ENCODE measurements around the gene SDR42E2. TPM values are rescaled to one million over a fixed set of nuclear protein-coding genes. Genes with fewer than 3 reads are reported as not detected.
"Not testable (repeated sequence)": the region's sequence is repeated elsewhere in the genome, so short reads cannot be mapped to it uniquely, and the experiment has no call there.

Gene SDR42E2
- total RNA-seq, 4 donors from 2014 or later: not detected

GRCh38 chr16:22195445-22195694 lies 33.1 kb downstream of the SDR42E2 start:
- peak overlapping the region in 1 of 2 donors; percentile 57 for H3K4me3 ChIP-seq
- TF ChIP-seq EP300 (IDR thresholded peaks at IDR 0.05): no peak
- TF ChIP-seq, protein P1, sequence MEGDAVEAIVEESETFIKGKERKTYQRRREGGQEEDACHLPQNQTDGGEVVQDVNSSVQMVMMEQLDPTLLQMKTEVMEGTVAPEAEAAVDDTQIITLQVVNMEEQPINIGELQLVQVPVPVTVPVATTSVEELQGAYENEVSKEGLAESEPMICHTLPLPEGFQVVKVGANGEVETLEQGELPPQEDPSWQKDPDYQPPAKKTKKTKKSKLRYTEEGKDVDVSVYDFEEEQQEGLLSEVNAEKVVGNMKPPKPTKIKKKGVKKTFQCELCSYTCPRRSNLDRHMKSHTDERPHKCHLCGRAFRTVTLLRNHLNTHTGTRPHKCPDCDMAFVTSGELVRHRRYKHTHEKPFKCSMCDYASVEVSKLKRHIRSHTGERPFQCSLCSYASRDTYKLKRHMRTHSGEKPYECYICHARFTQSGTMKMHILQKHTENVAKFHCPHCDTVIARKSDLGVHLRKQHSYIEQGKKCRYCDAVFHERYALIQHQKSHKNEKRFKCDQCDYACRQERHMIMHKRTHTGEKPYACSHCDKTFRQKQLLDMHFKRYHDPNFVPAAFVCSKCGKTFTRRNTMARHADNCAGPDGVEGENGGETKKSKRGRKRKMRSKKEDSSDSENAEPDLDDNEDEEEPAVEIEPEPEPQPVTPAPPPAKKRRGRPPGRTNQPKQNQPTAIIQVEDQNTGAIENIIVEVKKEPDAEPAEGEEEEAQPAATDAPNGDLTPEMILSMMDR (IDR thresholded peaks at IDR 0.05): no peak
- no peak for TF ChIP-seq POLR2AphosphoS5 (IDR thresholded peaks at IDR 0.05)
- no peak for TF ChIP-seq POLR2A (IDR thresholded peaks at IDR 0.05)
- no peaks in the 10 kb centered on the region for H3K36me3 ChIP-seq
- no peaks in the 10 kb centered on the region for H3K9me3 ChIP-seq
- peak overlapping the region; percentile 76 to 95 (median 84) for H3K27ac ChIP-seq
- no peak for ATAC-seq
- H3K4me1 ChIP-seq: peaks cover 0 to 57% (median 7%) of the 10 kb centered on the region in 3 donors
- no peaks in the 10 kb centered on the region for H3K27me3 ChIP-seq

- no peaks in the 10 kb centered on the region for H3K9me3 ChIP-seq
- H3K36me3 ChIP-seq: no peaks in the 10 kb centered on the region
- TF ChIP-seq POLR2AphosphoS5 (IDR thresholded peaks at IDR 0.05) (no peak), POLR2A (IDR thresholded peaks at IDR 0.05) (peak; percentile 21 to 44), EP300 (IDR thresholded peaks at IDR 0.05) (no peak)
- TF ChIP-seq, protein P1 (IDR thresholded peaks at IDR 0.05): peak; percentile 82 to 97 (median 87)
- WGBS, 2 donors (ENCODE audit: low coverage in 1 of 2): 1 to 2% methylated on average over 31 to 32 of the region's 39 CpGs
- peak; percentile 32 for ATAC-seq
- H3K4me3 ChIP-seq: peak overlapping the region; percentile 57 to 66
- no peaks in the 10 kb centered on the region for H3K27me3 ChIP-seq
- peak overlapping the region; percentile 76 to 95 (median 84) for H3K27ac ChIP-seq
- H3K4me1 ChIP-seq: peaks cover 0 to 57% (median 7%) of the 10 kb centered on the region in 3 donors
Observed at GRCh38 chr16:22195695-22196558, 33.6 kb downstream of the SDR42E2 start.

DNA sequence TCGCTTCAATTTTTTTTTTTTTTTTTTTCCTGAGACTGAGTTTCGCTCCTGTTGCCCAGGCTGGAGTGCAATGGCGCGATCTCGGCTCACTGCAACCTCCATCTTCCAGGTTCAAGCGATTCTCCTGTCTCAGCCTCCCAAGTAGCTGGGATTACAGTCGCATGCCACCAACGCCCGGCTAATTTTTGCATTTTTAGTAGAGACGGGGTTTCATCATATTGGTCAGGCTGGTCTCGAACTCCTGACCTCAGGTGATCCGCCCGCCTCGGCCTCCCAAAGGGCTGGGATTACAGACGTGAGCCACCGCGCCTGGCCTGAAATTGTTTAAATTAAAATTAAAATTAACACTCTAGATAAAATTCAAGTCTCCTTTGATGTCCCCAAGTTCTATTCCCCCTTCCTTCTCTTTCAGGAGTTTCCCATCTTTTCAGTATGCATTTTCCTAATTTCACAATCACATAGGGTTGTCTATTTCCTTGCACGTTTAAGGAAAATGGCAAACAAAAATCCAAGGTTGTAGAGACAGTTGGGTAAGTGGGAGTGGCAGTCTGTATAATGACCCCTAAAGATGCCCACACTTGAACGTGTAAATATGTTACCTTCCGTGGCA lies 34.4 kb downstream of the SDR42E2 start:
- H3K27me3 ChIP-seq, H3K9me3 ChIP-seq, H3K36me3 ChIP-seq, ATAC-seq: not testable (repeated sequence)
- Histone ChIP-seq H3K4me3 (peak overlapping the region in 1 of 2 donors; percentile 57), H3K4me1 (peaks cover 0 to 56% (median 7%) of the 10 kb centered on the region in 3 donors), H3K27ac (peak overlapping the region in 2 of 4 donors; percentile 87 to 95)
- 38 to 39% methylated on average over 13 to 20 of the region's 20 CpGs for WGBS, 2 donors (ENCODE audit: low coverage in 1 of 2)

- TF ChIP-seq POLR2AphosphoS5 (IDR thresholded peaks at IDR 0.05) (no peak), EP300 (IDR thresholded peaks at IDR 0.05) (no peak), POLR2A (IDR thresholded peaks at IDR 0.05) (no peak)
- TF ChIP-seq, protein P1 (IDR thresholded peaks at IDR 0.05): no peak
- H3K27ac ChIP-seq: peak overlapping the region; percentile 32 to 95 (median 86)
- H3K36me3 ChIP-seq: no peaks in the 10 kb centered on the region
- H3K9me3 ChIP-seq: no peaks in the 10 kb centered on the region
- ATAC-seq: no peak
- 76 to 77% methylated on average over 4 of the region's 7 CpGs for WGBS, 2 donors (ENCODE audit: low coverage in 1 of 2)
- H3K4me3 ChIP-seq: no peak overlapping the region
- H3K27me3 ChIP-seq: no peaks in the 10 kb centered on the region
- peaks cover 0 to 36% (median 7%) of the 10 kb centered on the region in 3 donors for H3K4me1 ChIP-seq
Observed at GRCh38 chr16:22198547-22199293, 36.4 kb downstream of the SDR42E2 start.

DNA sequence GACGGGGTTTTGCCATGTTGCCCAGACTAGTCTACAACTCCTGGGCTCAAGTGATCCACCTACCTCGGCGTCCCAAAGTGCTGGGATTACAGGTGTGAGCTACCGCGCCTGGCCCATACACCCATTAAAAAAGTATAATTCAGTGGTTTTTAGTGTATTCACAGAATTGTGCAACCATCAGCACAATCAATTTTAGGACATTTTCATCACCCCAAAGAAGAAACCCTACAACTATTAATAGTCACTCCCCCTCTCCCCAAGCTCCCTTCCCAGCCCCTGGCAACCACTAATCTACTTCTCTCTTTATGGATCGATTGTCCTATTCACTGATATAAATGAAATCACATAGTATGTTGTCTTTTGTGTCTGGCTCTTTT lies 39.9 kb downstream of the SDR42E2 start:
- 90 to 100% methylated on average over 2 to 3 of the region's 6 CpGs for WGBS, 2 donors (ENCODE audit: low coverage in 1 of 2)
- H3K9me3 ChIP-seq: no peaks in the 10 kb centered on the region
- TF ChIP-seq POLR2AphosphoS5 (IDR thresholded peaks at IDR 0.05): no peak
- no peak for TF ChIP-seq EP300 (IDR thresholded peaks at IDR 0.05)
- no peak for TF ChIP-seq POLR2A (IDR thresholded peaks at IDR 0.05)
- TF ChIP-seq, protein P1 (IDR thresholded peaks at IDR 0.05): no peak
- no peaks in the 10 kb centered on the region for H3K27me3 ChIP-seq
- H3K4me3 ChIP-seq: no peak overlapping the region
- H3K4me1 ChIP-seq: peaks cover 0 to 33% (median 7%) of the 10 kb centered on the region in 3 donors
- H3K36me3 ChIP-seq: no peaks in the 10 kb centered on the region
- no peak overlapping the region for H3K27ac ChIP-seq
- no peak for ATAC-seq
